Activated CD8-positive, alpha-beta memory T cell treated with anti-CD3 and anti-CD28 coated beads, Interleukin-2, amount 10 ng/mL, durations not matched to agents 7 days and 5 days (primary cell): ENCODE data around the gene DNASE2B. TPM values are rescaled to one million over a fixed set of nuclear protein-coding genes. Genes with fewer than 3 reads are reported as not detected.
A peak's percentile ranks its signal among the peaks of the same experiment; 100 is the strongest.
"Not testable (repeated sequence)": the region's sequence is repeated elsewhere in the genome, so short reads cannot be mapped to it uniquely, and the experiment has no call there.

ENCODE experiments used
- ATAC-seq: fragments of 150-1000 bp; cut with Tn5 transposase; one replicate; pipeline ENCODE4 v1.10.0; 2021; ENCODE audit warnings: moderate library complexity
- CTCF ChIA-PET: fragments of 350-600 bp; sonication (Branson Sonifier 250); formaldehyde crosslinking; loops from one replicate; lab custom pipeline; 2021; ENCODE audit warnings: antibody characterized with exemption; lab: Charles Lee
- DNase-seq: peaks from one replicate; pipeline ENCODE4 v3.0.0-alpha.2; 2020
- H3K27ac Mint-ChIP-seq: one replicate; pipeline ENCODE4 v1.8.0; 2021; ENCODE audit warnings: mild to moderate bottlenecking, mixed read lengths
- H3K27me3 Mint-ChIP-seq: one replicate; pipeline ENCODE4 v1.8.0; 2021; ENCODE audit warnings: mixed read lengths
- H3K36me3 Mint-ChIP-seq: one replicate; pipeline ENCODE4 v1.8.0; 2021; ENCODE audit warnings: mild to moderate bottlenecking, mixed read lengths
- H3K4me1 Mint-ChIP-seq: one replicate; pipeline ENCODE4 v1.8.0; 2021; ENCODE audit warnings: mixed read lengths
- H3K4me3 Mint-ChIP-seq: one replicate; pipeline ENCODE4 v1.8.0; 2021; ENCODE audit warnings: mild to moderate bottlenecking, moderate library complexity, mixed read lengths
- H3K9me3 Mint-ChIP-seq: one replicate; pipeline ENCODE4 v1.8.0; 2022; ENCODE audit warnings: low read depth, mixed read lengths
- total RNA-seq, 2 experiments: library from RNA; stranded (reverse); gene quantifications; one replicate each; pipeline ENCODE4 v1.2.3, GENCODE V29; 2021

The DNASE2B gene
- total RNA-seq, 2 experiments from 2014 or later, result not detected

- ATAC-seq, result peak; percentile 6
- no peaks in the 10 kb centered on the region for H3K36me3 Mint-ChIP-seq
- CTCF ChIA-PET, result interaction anchor here (0.6 to 6.4 kb wide), 27 partner anchors 8 to 825 kb away, joined by 3 to 50 read pairs (median 4); partner anchors contain the start of genes C1orf52, CTBS, PRKACB and SAMD13
- H3K27ac Mint-ChIP-seq, result peak overlapping the region; percentile 44
- peak overlapping the region; percentile 58 for H3K4me3 Mint-ChIP-seq
- no peaks in the 10 kb centered on the region for H3K27me3 Mint-ChIP-seq
- peaks cover 12% of the 10 kb centered on the region for H3K4me1 Mint-ChIP-seq
- DNase-seq, result no peak
- H3K9me3 Mint-ChIP-seq, result peaks cover 4% of the 10 kb centered on the region
These were observed 35.9 kb downstream of the DNASE2B start for GRCh38 chr1:84434081-84434769.

- peaks cover 2% of the 10 kb centered on the region for H3K9me3 Mint-ChIP-seq
- no peak overlapping the region for H3K27ac Mint-ChIP-seq
- H3K27me3 Mint-ChIP-seq, result no peaks in the 10 kb centered on the region
- CTCF ChIA-PET, result interaction anchor here (1.0 to 6.4 kb wide), 12 partner anchors 134 to 530 kb away, joined by 3 to 50 read pairs (median 5); partner anchors contain the start of genes CTBS, PRKACB and SAMD13
- ATAC-seq (peak; percentile 52), DNase-seq (no peak)
- H3K36me3 Mint-ChIP-seq, result no peaks in the 10 kb centered on the region
- no peak overlapping the region for H3K4me3 Mint-ChIP-seq
- H3K4me1 Mint-ChIP-seq, result peaks cover 12% of the 10 kb centered on the region
These were observed 36.7 kb downstream of the DNASE2B start for GRCh38 chr1:84434801-84435549.

GRCh38 chr1:84436876-84437655 lies 38.8 kb downstream of the DNASE2B start:
- Mint-ChIP-seq H3K9me3 (no peaks in the 10 kb centered on the region), H3K4me3 (peak overlapping the region; percentile 32), H3K27me3 (no peaks in the 10 kb centered on the region), H3K27ac (peak overlapping the region; percentile 24), H3K4me1 (peaks cover 15% of the 10 kb centered on the region), H3K36me3 (no peaks in the 10 kb centered on the region)
- ATAC-seq, result no peak
- DNase-seq, result no peak
- CTCF ChIA-PET, result interaction anchor here (0.9 to 6.4 kb wide), 7 partner anchors 183 to 507 kb away, joined by 3 to 50 read pairs (median 4); partner anchors contain the start of gene PRKACB

- DNase-seq (no peak), ATAC-seq (peak; percentile 98)
- no peak overlapping the region for H3K4me3 Mint-ChIP-seq
- peaks cover 6% of the 10 kb centered on the region for H3K27me3 Mint-ChIP-seq
- peaks cover 5% of the 10 kb centered on the region for H3K36me3 Mint-ChIP-seq
- H3K9me3 Mint-ChIP-seq, result no peaks in the 10 kb centered on the region
- H3K4me1 Mint-ChIP-seq, result peaks cover 23% of the 10 kb centered on the region
- H3K27ac Mint-ChIP-seq, result peak overlapping the region; percentile 80
- CTCF ChIA-PET, result interaction anchor here (0.6 to 3.9 kb wide), 29 partner anchors 9 to 493 kb away, joined by 3 to 47 read pairs (median 5); partner anchors contain the start of genes CTBS, GNG5, PRKACB and RPF1
These were observed 44.0 kb downstream of the DNASE2B start for GRCh38 chr1:84442256-84442655.

- Mint-ChIP-seq H3K27ac (peak overlapping the region; percentile 80), H3K4me1 (peaks cover 21% of the 10 kb centered on the region)
- DNase-seq (peak; percentile 57), ATAC-seq (peak; percentile 62)
- not testable (repeated sequence) for H3K36me3 Mint-ChIP-seq, H3K27me3 Mint-ChIP-seq, H3K9me3 Mint-ChIP-seq, H3K4me3 Mint-ChIP-seq
- CTCF ChIA-PET, result interaction anchor here (0.6 to 3.9 kb wide), 31 partner anchors 9 to 493 kb away, joined by 3 to 47 read pairs (median 5); partner anchors contain the start of genes CTBS, GNG5, PRKACB and RPF1
These were observed 44.7 kb downstream of the DNASE2B start for GRCh38 chr1:84442747-84443646.

- H3K36me3 Mint-ChIP-seq, H3K9me3 Mint-ChIP-seq, DNase-seq, H3K27ac Mint-ChIP-seq, ATAC-seq, H3K27me3 Mint-ChIP-seq, H3K4me3 Mint-ChIP-seq, H3K4me1 Mint-ChIP-seq, CTCF ChIA-PET: not testable (repeated sequence)
These were observed 50.4 kb downstream of the DNASE2B start for GRCh38 chr1:84448704-84449103.

GRCh38 chr1:84450910-84451309 lies 52.6 kb downstream of the DNASE2B start:
- H3K9me3 Mint-ChIP-seq, result no peaks in the 10 kb centered on the region
- ATAC-seq, result no peak
- H3K27ac Mint-ChIP-seq, result no peak overlapping the region
- H3K4me1 Mint-ChIP-seq, result peaks cover 2% of the 10 kb centered on the region
- H3K27me3 Mint-ChIP-seq, result peaks cover 16% of the 10 kb centered on the region
- CTCF ChIA-PET, result no interaction called here
- H3K36me3 Mint-ChIP-seq, result peaks cover 5% of the 10 kb centered on the region
- H3K4me3 Mint-ChIP-seq, result no peak overlapping the region
- no peak for DNase-seq

- ATAC-seq (no peak), DNase-seq (no peak)
- H3K27ac Mint-ChIP-seq, result no peak overlapping the region
- H3K27me3 Mint-ChIP-seq, result peaks cover 20% of the 10 kb centered on the region
- H3K9me3 Mint-ChIP-seq, result no peaks in the 10 kb centered on the region
- no peaks in the 10 kb centered on the region for H3K36me3 Mint-ChIP-seq
- H3K4me1 Mint-ChIP-seq, result peaks cover 2% of the 10 kb centered on the region
- CTCF ChIA-PET, result interaction anchor here (0.9 kb wide), 1 partner anchor 12 kb away, joined by 3 read pairs; no protein-coding TSS in a partner anchor
- H3K4me3 Mint-ChIP-seq, result no peak overlapping the region
These were observed 54.2 kb downstream of the DNASE2B start for GRCh38 chr1:84452436-84452835.

GRCh38 chr1:84462118-84462517 lies 63.8 kb downstream of the DNASE2B start:
- DNase-seq (no peak), ATAC-seq (no peak)
- CTCF ChIA-PET, result no interaction called here
- H3K27ac Mint-ChIP-seq, result no peak overlapping the region
- no peaks in the 10 kb centered on the region for H3K9me3 Mint-ChIP-seq
- H3K4me3 Mint-ChIP-seq, result no peak overlapping the region
- no peaks in the 10 kb centered on the region for H3K4me1 Mint-ChIP-seq
- peaks cover 18% of the 10 kb centered on the region for H3K27me3 Mint-ChIP-seq
- no peaks in the 10 kb centered on the region for H3K36me3 Mint-ChIP-seq

Other genes with a start within 250 kb of the DNASE2B start
- gene SAMD13, start 96.8 kb upstream of the DNASE2B start, total RNA-seq, result under 1 TPM; 0.73 to 0.82 TPM
- gene RPF1, start 80.8 kb downstream of the DNASE2B start, total RNA-seq, result 10 to 100 TPM; 29.7 to 43.2 TPM
- gene SPATA1, start 107.9 kb downstream of the DNASE2B start, total RNA-seq, result 1 to 10 TPM; 2.1 to 6.1 TPM
- 100 to 1,000 TPM; 103 to 114 TPM for gene GNG5, start 108.1 kb downstream of the DNASE2B start, total RNA-seq
- 10 to 100 TPM; 13.6 to 18.7 TPM for gene CTBS, start 176.0 kb downstream of the DNASE2B start, total RNA-seq